DMS 273 treated with DMSO at 0.1 percent for 48 hours (cell line): ENCODE results near the gene TOMM40.

Source experiments
- DNase-seq: peaks from one replicate; lab custom pipeline; 2025; lab: John Stamatoyannopoulos, UW

Gene TOMM40

GRCh38 chr19:44927746-44928145, 36.7 kb downstream of the TOMM40 start:
- DNase-seq = peak; percentile 17

- no peak for DNase-seq
Observed at GRCh38 chr19:44930088-44930487, 39.0 kb downstream of the TOMM40 start.

- no peak for DNase-seq
Observed at GRCh38 chr19:44931541-44931940, 40.5 kb downstream of the TOMM40 start.

GRCh38 chr19:44939668-44940067, 48.6 kb downstream of the TOMM40 start:
- DNase-seq = no peak

- no peak for DNase-seq
Observed at GRCh38 chr19:44942067-44942571, 51.1 kb downstream of the TOMM40 start, which contains the start of gene APOC4. TSS of gene APOC4 (plus strand) at chr19:44942237. CDS start at chr19:44942278, 41 bp downstream.

- DNase-seq = no peak
Observed at GRCh38 chr19:44943801-44944249, 52.8 kb downstream of the TOMM40 start.

GRCh38 chr19:44947041-44947581, 56.1 kb downstream of the TOMM40 start:
- DNase-seq = no peak

GRCh38 chr19:44948237-44948636, 57.2 kb downstream of the TOMM40 start:
- DNase-seq = no peak

GRCh38 chr19:44948763-44949374, 57.8 kb downstream of the TOMM40 start:
- peak; percentile 22 for DNase-seq

- DNase-seq = no peak
Observed at GRCh38 chr19:44949550-44949949, 58.5 kb downstream of the TOMM40 start.

GRCh38 chr19:44951179-44952159, 60.4 kb downstream of the TOMM40 start:
- peak; percentile 39 for DNase-seq
